Spleen (tissue), 11 donors: ENCODE results near the gene PDLIM7. TPM values are rescaled to one million over a fixed set of nuclear protein-coding genes. Genes with fewer than 3 reads are reported as not detected.

ENCODE experiments used
- DNase-seq: peaks from one replicate; pipeline ENCODE4 v3.0.0-alpha.2; 2020
- H3K27ac ChIP-seq, 8 donors: fragments of 200-600 bp; sonication (generic) in 7 of 8; 1 replicate in 4 of 8; 2 replicates in 4 of 8; pipeline versions ENCODE4 v1.5.0 to v1.8.0; 2016 to 2021; ENCODE audit warnings: inconsistent platforms in 4 of 8, mild to moderate bottlenecking in 4 of 8, moderate library complexity in 1 of 8
- H3K27me3 ChIP-seq, 7 donors: fragments of 200-600 bp; sonication (generic) in 6 of 7; replicated peaks in 1 of 7; 1 replicate in 4 of 7; 2 replicates in 3 of 7; pipeline versions ENCODE4 v1.5.0 to v1.8.0; 2016 to 2021; ENCODE audit warnings: inconsistent platforms in 3 of 7, mild to moderate bottlenecking in 1 of 7
- H3K36me3 ChIP-seq, 6 donors: fragments of 200-600 bp; sonication (generic) in 5 of 6; 1 replicate in 4 of 6; 2 replicates in 2 of 6; pipeline versions ENCODE4 v1.5.0 to v1.8.0; 2016 to 2021; ENCODE audit warnings: inconsistent platforms in 2 of 6
- H3K4me1 ChIP-seq, 6 donors: fragments of 200-600 bp; sonication (generic) in 5 of 6; 1 replicate in 3 of 6; 2 replicates in 3 of 6; pipeline versions ENCODE4 v1.5.0 to v1.8.0; 2016 to 2021; ENCODE audit warnings: inconsistent platforms in 3 of 6
- H3K4me3 ChIP-seq, 8 donors: fragments of 200-600 bp; sonication (generic) in 7 of 8; 1 replicate in 4 of 8; 2 replicates in 4 of 8; pipeline versions ENCODE4 v1.5.0 to v1.8.0; 2016 to 2021; ENCODE audit warnings: inconsistent platforms in 4 of 8, mild to moderate bottlenecking in 4 of 8, moderate library complexity in 2 of 8
- H3K9me3 ChIP-seq, 8 donors: fragments of 200-600 bp; sonication (generic) in 7 of 8; 1 replicate in 4 of 8; 2 replicates in 4 of 8; pipeline versions ENCODE4 v1.5.0 to v1.8.0; 2016 to 2021; ENCODE audit warnings: inconsistent platforms in 4 of 8
- POLR2A ChIP-seq, 3 donors: fragments of 450-650 bp; IDR thresholded peaks; one replicate each; pipeline ENCODE4 v1.5.1; 2017; ENCODE audit warnings: antibody characterized with exemption in 3 of 3, mild to moderate bottlenecking in 1 of 3
- POLR2AphosphoS5 ChIP-seq, 3 donors: sonication (generic); formaldehyde crosslinking; IDR thresholded peaks; one replicate each; pipeline ENCODE4 v1.5.1; 2017; ENCODE audit warnings: antibody characterized with exemption in 3 of 3
- WGBS, 5 donors: extraction: QIAGEN DNeasy Blood & Tissue Kit in 3 of 5; methylation state at CpG; one replicate each; pipeline versions ENCODE4 v1.1.5 to v1.1.7; 2013 to 2018; 5-methylcytosine and 5-hydroxymethylcytosine counted together
- intact Hi-C: fragments of 100-400 bp; cut with DNase I; formaldehyde crosslinking; loops from one replicate; pipeline ENCODE4 v1.15.0; 2023; ENCODE audit warnings: low total_unique reads
- polyA plus RNA-seq, 3 donors: library from polyadenylated mRNA; stranded (reverse); fragments of 200-250 nt; gene quantifications; one replicate each; pipeline ENCODE4 v1.2.1, GENCODE V29; 2013
- total RNA-seq, 7 donors: library from RNA; depleted of rRNA in 3 of 7; stranded (reverse); fragments of >200 nt in 3 of 7; fragmentation: NEBNext Ultra II Directional in 4 of 7; extraction: Animal tissue kit (Norgen Biotek cat#: 25700) in 4 of 7; gene quantifications; one replicate each; pipeline versions ENCODE4 v1.1.0 to v1.2.1, GENCODE V29; 2016 to 2021
- TF ChIP-seq, protein P1 (sequence below), 11 experiments: fragments of 200-600 bp in 7 of 11; fragments of 450-650 bp in 4 of 11; sonication (generic) in 4 of 11; IDR thresholded peaks in 8 of 11; conservative IDR thresholded peaks in 3 of 11; 1 replicate in 7 of 11; 2 replicates in 4 of 11; pipeline versions ENCODE4 v1.4.0 to v1.8.0; 2016 to 2021; ENCODE audit warnings: antibody characterized with exemption in 11 of 11, inconsistent platforms in 4 of 11, mild to moderate bottlenecking in 1 of 11
- donor health status: healthy with polysubstance abuse.
- donor health status: DM: no; HTN: no; CAD: no; lungs with moderate emphysema.
- donor health status: DM: no; HTN: no; CAD: no.
- donor health status: Bipolar disorder and iron deficiency.
- donor health status: healthy.
- donor health status: DM: no; HTN: no; CAD: no.
- donor health status: DM: yes; HTN: yes; CAD: no.

The PDLIM7 gene
- total and polyA plus RNA-seq, 10 donors: 42.5 to 220 (median 85.1) TPM

DNA sequence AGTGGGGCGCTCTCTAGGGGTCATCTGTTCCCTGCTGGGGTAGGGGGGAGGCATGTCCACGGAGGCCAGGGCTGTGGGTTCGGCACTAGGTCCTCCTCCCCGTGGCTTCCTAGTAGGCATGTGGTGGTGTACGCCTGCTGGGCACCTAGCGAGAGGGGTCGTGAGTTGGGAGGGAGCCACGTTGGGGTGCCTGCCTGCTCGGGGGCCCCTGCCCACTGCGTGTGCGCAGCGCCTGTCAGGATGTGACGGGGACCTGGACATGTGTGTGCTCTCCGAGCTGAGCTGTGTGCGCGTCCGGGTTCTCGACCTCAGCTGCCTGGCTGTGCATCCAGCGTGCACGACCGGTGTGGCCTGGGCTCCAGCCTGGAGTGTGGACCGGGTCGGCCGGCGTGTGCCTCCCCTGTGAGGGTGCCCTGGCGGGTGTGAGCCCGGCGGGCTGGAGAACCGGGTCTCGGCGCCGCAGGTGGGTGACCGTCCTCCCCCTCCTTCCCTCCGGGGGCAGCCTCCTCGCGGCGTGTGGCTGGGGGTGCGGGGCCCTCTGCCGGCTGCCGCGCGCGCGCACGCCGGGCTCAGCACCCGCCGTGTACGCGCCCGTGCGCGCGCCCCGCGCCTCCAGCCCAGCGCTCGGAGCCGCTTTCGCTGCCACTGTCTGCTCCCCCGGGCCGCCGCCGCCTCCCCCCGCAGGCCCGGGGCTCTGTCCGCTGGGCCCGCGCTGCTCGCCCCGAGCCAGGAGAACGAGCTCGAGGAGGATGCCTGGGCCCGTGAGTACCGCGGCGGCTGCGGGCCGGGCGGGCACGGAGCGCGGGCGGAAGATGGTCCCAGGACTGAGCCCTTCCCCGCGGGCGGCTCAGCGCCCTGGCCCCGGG lies 51.0 kb downstream of the PDLIM7 start, which contains the start of gene PRR7:
PRR7 (plus strand) TSS at position 615 of the 866 bp plus-strand sequence. CDS start 8,254 bp downstream, outside the sequence.
- intact Hi-C loops: no loop called here
- peaks cover 0 to 32% (median 0%) of the 10 kb centered on the region in 7 donors for H3K27me3 ChIP-seq

DNA sequence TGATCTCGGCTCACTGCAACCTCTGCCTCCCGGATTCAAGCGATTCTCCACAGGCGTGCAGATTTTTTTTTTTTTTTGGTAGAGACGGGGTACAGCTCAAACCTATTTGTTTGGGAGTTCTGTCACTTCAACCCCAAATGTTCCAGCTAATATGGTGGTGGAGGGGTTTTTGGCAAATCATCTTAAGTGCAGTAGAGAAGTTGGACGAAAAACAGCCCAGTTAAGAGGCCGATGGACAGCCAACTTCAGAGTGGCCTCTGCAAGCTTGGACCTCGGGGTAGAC lies 51.5 kb downstream of the PDLIM7 start:
- Histone ChIP-seq H3K27ac (peak overlapping the region; percentile 14 to 88 (median 78)), H3K27me3 (peaks cover 0 to 31% (median 0%) of the 10 kb centered on the region in 7 donors), H3K4me3 (peak overlapping the region in 7 of 8 donors; percentile 42 to 83 (median 58)), H3K4me1 (peaks cover 15 to 88% (median 51%) of the 10 kb centered on the region in 6 donors), H3K9me3 (no peaks in the 10 kb centered on the region), H3K36me3 (peaks cover 0 to 34% (median 24%) of the 10 kb centered on the region in 6 donors)
- TF ChIP-seq POLR2AphosphoS5 (IDR thresholded peaks at IDR 0.05) (no peak), POLR2A (IDR thresholded peaks at IDR 0.05) (no peak)
- TF ChIP-seq, protein P1, sequence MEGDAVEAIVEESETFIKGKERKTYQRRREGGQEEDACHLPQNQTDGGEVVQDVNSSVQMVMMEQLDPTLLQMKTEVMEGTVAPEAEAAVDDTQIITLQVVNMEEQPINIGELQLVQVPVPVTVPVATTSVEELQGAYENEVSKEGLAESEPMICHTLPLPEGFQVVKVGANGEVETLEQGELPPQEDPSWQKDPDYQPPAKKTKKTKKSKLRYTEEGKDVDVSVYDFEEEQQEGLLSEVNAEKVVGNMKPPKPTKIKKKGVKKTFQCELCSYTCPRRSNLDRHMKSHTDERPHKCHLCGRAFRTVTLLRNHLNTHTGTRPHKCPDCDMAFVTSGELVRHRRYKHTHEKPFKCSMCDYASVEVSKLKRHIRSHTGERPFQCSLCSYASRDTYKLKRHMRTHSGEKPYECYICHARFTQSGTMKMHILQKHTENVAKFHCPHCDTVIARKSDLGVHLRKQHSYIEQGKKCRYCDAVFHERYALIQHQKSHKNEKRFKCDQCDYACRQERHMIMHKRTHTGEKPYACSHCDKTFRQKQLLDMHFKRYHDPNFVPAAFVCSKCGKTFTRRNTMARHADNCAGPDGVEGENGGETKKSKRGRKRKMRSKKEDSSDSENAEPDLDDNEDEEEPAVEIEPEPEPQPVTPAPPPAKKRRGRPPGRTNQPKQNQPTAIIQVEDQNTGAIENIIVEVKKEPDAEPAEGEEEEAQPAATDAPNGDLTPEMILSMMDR (IDR thresholded peaks at IDR 0.05 in 8 of 11, conservative IDR thresholded peaks at IDR 0.05 in 3 of 11): peak in 1 of 11 experiments; percentile 1
- intact Hi-C loops: no loop called here
- DNase-seq: no peak
- WGBS, 5 donors: 6 to 9% (median 8%) methylated on average over 8 of the region's 8 CpGs

More for the DNA sequence above, 51.0 kb downstream of the PDLIM7 start, which contains the start of gene PRR7:
- H3K9me3 ChIP-seq: no peaks in the 10 kb centered on the region
- peak within 1 kb of the TSS; percentile 14 to 88 (median 78) for H3K27ac ChIP-seq
- peak; percentile 94 for DNase-seq
- TF ChIP-seq, protein P1 (IDR thresholded peaks at IDR 0.05 in 8 of 11, conservative IDR thresholded peaks at IDR 0.05 in 3 of 11): peak in 5 of 11 experiments; percentile 21 to 41 (median 28)
- TF ChIP-seq POLR2AphosphoS5 (IDR thresholded peaks at IDR 0.05) (peak; percentile 87 to 95 (median 91)), POLR2A (IDR thresholded peaks at IDR 0.05) (no peak)
- H3K4me1 ChIP-seq: peaks cover 15 to 82% (median 49%) of the 10 kb centered on the region in 6 donors
- H3K36me3 ChIP-seq: peaks cover 0 to 28% (median 18%) of the 10 kb centered on the region in 6 donors
- 0 to 1% (median 0%) methylated on average over 11 to 89 of the region's 89 CpGs for WGBS, 5 donors
- H3K4me3 ChIP-seq: peak within 1 kb of the TSS; percentile 41 to 83 (median 55)

DNA sequence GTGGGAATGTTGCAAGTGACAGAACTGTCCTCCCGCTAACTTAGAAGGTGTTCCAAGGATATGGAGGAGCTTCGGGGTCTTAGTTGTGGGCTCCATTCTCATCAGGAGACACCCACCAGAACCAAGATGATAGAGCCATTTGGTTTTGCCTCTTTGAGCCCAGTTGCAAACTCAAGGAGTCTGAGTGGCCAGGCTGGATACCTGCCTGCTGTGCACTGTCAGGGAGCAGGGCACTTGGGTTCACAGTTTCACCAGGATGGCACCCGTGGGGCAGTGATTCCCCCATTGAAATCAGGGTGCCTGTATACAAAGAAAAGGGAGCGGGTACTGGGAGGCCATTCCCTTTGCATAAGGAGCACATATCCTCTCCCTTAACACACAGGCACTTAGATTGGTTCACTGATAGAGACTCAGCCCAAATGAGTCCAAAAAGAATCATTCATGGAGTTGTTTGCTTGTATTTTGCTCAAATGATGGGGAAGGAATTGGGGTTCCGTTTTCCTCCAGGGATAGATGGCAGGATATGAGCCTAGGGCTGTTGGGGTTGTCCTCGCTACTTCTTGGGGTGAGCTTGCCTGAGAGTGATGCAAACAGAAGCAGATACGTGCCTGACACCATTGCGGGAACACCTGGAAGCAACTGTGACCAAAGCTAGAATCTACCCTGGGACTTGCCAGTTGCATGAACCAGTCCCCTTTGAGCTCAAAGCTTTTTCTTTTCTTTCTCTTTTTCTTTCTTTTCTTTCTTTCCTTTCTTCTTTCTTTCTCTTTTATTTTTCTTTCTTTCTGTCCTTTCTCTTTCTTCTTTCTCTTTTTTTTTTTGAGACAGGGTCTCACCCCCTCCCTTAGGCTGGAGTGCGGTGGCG lies 52.1 kb downstream of the PDLIM7 start:
- WGBS, 5 donors: 47 to 58% (median 51%) methylated on average over 9 to 10 of the region's 10 CpGs
- Histone ChIP-seq H3K4me3 (no peak overlapping the region), H3K4me1 (peaks cover 15 to 94% (median 54%) of the 10 kb centered on the region in 6 donors), H3K36me3 (peaks cover 0 to 40% (median 29%) of the 10 kb centered on the region in 6 donors), H3K27me3 (peaks cover 0 to 25% (median 0%) of the 10 kb centered on the region in 7 donors), H3K27ac (peak overlapping the region in 7 of 8 donors; percentile 67 to 88 (median 79)), H3K9me3 (no peaks in the 10 kb centered on the region)
- no peak for TF ChIP-seq POLR2A (IDR thresholded peaks at IDR 0.05)
- peak in 2 of 3 donors; percentile 32 to 58 for TF ChIP-seq POLR2AphosphoS5 (IDR thresholded peaks at IDR 0.05)
- TF ChIP-seq, protein P1 (IDR thresholded peaks at IDR 0.05 in 8 of 11, conservative IDR thresholded peaks at IDR 0.05 in 3 of 11): peak in 1 of 11 experiments; percentile 2
- peak; percentile 71 for DNase-seq
- intact Hi-C loops: no loop called here
